ENCODE data around the gene SRGN. TPM values are rescaled to one million over a fixed set of nuclear protein-coding genes. Genes with fewer than 3 reads are reported as not detected.
A peak's percentile ranks its signal among the peaks of the same experiment; 100 is the strongest.

Gene SRGN
- total and polyA plus RNA-seq, 10 of the 15 experiments (the other 5 are each of a cell fraction or from before 2014, with no cell fraction given), result 382 to 2,414 (median 885) TPM

DNA sequence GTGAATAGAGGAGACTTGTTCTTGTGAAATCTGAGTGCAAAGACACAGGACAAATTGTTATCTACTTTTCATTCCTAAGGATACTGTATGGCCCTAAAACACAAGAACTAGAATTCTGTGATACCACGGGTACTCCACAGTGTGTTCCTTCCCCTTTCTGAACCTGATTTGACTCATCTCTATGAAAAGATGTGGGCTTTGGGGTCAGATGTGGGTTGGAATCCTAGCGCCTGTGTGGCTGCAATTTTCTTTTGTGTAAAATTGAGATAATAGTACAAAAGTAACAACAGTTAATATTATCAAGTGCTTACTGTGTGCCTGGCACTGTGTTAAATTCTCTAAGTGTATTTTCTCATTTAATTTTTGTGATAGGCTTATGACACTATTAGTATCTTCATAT, 8.1 kb downstream of the SRGN start (continued):
- peak; percentile 65 for TF ChIP-seq MTA2 (IDR thresholded peaks at IDR 0.05; ENCODE audit: low read depth)
- TF ChIP-seq YBX1 (IDR thresholded peaks at IDR 0.05), result no peak
- no peak for TF ChIP-seq HCFC1 (IDR thresholded peaks at IDR 0.05; ENCODE audit: low read length)
- no peak for TF ChIP-seq ZNF274 (IDR thresholded peaks at IDR 0.05; ENCODE audit: insufficient read depth, insufficient read length)
- TF ChIP-seq YY1 (IDR thresholded peaks at IDR 0.05; ENCODE audit: low read depth, low read length), result no peak
- TF ChIP-seq JUNB (IDR thresholded peaks at IDR 0.05), result peak; percentile 87
- no peak for TF ChIP-seq SIN3A (IDR thresholded peaks at IDR 0.05; ENCODE audit: low read depth, low read length)
- no peak for TF ChIP-seq KAT2A (conservative IDR thresholded peaks at IDR 0.05; ENCODE audit: control insufficient read depth, low read depth, low read length)
- no peak for TF ChIP-seq ZNF207 (IDR thresholded peaks at IDR 0.05; ENCODE audit: borderline replicate concordance)
- TF ChIP-seq, protein P1, sequence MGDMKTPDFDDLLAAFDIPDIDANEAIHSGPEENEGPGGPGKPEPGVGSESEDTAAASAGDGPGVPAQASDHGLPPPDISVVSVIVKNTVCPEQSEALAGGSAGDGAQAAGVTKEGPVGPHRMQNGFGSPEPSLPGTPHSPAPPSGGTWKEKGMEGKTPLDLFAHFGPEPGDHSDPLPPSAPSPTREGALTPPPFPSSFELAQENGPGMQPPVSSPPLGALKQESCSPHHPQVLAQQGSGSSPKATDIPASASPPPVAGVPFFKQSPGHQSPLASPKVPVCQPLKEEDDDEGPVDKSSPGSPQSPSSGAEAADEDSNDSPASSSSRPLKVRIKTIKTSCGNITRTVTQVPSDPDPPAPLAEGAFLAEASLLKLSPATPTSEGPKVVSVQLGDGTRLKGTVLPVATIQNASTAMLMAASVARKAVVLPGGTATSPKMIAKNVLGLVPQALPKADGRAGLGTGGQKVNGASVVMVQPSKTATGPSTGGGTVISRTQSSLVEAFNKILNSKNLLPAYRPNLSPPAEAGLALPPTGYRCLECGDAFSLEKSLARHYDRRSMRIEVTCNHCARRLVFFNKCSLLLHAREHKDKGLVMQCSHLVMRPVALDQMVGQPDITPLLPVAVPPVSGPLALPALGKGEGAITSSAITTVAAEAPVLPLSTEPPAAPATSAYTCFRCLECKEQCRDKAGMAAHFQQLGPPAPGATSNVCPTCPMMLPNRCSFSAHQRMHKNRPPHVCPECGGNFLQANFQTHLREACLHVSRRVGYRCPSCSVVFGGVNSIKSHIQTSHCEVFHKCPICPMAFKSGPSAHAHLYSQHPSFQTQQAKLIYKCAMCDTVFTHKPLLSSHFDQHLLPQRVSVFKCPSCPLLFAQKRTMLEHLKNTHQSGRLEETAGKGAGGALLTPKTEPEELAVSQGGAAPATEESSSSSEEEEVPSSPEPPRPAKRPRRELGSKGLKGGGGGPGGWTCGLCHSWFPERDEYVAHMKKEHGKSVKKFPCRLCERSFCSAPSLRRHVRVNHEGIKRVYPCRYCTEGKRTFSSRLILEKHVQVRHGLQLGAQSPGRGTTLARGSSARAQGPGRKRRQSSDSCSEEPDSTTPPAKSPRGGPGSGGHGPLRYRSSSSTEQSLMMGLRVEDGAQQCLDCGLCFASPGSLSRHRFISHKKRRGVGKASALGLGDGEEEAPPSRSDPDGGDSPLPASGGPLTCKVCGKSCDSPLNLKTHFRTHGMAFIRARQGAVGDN (IDR thresholded peaks at IDR 0.05), result no peak
- no peak for TF ChIP-seq SMAD1 (IDR thresholded peaks at IDR 0.05; ENCODE audit: low read depth, partially characterized antibody)
- no peak for TF ChIP-seq EGR1 (IDR thresholded peaks at IDR 0.05; ENCODE audit: borderline replicate concordance in 1 of 2, low read depth in 2 of 2, low read length in 2 of 2)
- no peak for TF ChIP-seq CREB1 (IDR thresholded peaks at IDR 0.05; ENCODE audit: low read depth)
- TF ChIP-seq SMC3 (IDR thresholded peaks at IDR 0.05; ENCODE audit: borderline replicate concordance, low read length), result no peak
- TF ChIP-seq NFXL1 (IDR thresholded peaks at IDR 0.05; ENCODE audit: borderline replicate concordance), result no peak
- no peak for TF ChIP-seq NR2C1 (IDR thresholded peaks at IDR 0.05)
- peak; percentile 79 for TF ChIP-seq NFIC (IDR thresholded peaks at IDR 0.05; ENCODE audit: low read depth, low read length)
- TF ChIP-seq, protein P2, sequence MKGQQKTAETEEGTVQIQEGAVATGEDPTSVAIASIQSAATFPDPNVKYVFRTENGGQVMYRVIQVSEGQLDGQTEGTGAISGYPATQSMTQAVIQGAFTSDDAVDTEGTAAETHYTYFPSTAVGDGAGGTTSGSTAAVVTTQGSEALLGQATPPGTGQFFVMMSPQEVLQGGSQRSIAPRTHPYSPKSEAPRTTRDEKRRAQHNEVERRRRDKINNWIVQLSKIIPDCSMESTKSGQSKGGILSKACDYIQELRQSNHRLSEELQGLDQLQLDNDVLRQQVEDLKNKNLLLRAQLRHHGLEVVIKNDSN (IDR thresholded peaks at IDR 0.05; ENCODE audit: borderline replicate concordance, extremely low read length, insufficient read depth, low read depth, low read length), result no peak
- TF ChIP-seq CBX5 (IDR thresholded peaks at IDR 0.05; ENCODE audit: low read depth), result no peak

Measured in GM12878 (cell line).